Stimulated activated CD8-positive, alpha-beta memory T cell treated with anti-CD3 and anti-CD28 coated beads, Interleukin-15, amount 100 ng/mL, for 1 hour (primary cell): ENCODE results near the gene WDR93.

Source experiments
- DNase-seq: peaks from one replicate; pipeline ENCODE4 v3.0.0-alpha.2; 2020; ENCODE audit warnings: low read depth

WDR93 gene

DNA sequence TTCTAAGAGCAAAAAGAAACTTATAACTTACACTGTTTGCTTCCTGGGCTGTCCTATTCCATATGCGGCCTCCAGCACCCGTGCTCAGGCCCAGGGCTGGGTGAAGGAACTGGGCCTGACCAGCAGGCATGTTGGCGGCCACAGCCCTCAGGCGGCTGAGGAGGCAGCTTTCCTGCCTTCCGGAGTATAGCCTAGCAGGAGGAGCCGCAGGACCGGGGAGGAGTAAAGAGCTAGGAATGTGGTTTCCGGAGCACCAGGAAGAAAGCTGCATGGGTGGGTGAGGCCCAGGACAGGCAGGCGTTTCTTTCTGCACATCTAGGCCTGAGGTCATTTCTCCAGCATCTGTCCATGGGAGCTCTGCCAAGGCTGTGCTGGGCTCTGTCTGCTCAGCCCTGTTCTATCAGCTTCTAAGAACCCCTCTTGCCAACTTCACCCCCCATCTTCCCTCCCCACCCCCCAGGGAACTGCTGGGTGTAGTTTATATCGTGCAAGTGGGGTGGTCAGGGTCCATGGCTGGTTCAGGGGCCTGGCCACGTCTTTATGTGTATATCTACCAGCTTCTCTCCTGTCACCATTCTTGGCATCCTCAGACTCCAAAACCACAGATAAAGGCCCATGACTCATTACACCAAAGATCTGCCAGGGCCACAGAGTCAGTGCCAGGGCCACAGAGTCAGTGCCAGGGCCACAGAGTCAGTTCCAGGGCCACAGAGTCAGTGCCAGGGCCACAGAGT lies 27.6 kb upstream of the WDR93 start:
- DNase-seq: no peak

DNA sequence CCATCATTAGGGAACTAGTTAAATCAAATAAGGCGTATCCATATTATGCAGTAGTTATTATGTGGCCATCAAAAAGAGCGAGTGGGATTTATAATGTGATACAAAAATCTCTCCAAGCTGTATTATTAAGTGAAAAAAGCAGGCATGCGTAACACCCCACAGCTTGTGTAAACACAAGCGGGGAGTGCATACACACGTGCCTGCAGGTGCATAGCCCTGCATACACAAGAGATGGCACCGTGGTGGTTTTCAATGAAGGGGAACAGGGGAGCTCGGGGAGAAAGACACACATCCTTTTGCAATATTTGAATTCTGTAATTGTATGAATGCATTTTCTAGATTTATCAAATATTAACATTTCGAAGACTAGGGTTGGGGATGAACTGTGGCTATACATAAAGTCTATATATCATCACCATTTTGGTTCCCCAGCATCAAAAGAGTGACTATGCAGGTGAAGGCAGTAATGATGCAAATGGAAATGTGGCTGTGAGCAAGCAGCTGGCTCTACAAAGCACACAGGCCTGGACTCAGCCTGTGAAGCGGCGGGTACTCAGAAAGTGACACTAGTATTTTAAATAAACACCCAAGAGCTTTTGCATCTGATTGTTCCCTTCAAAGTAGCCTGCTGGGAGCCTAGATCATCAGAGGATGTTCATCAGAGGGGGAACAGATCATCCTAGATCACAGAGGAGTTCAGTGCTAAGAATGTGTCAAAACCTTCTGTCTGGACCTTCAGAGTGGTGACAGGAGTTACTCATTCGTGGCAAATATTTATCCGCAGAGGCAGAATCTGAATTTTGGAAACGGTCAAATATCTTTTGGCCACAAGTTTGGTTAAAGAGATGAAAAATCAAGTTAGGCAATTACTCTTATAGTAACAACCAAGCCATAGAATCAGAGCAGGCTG lies 25.9 kb upstream of the WDR93 start:
- no peak for DNase-seq

DNA sequence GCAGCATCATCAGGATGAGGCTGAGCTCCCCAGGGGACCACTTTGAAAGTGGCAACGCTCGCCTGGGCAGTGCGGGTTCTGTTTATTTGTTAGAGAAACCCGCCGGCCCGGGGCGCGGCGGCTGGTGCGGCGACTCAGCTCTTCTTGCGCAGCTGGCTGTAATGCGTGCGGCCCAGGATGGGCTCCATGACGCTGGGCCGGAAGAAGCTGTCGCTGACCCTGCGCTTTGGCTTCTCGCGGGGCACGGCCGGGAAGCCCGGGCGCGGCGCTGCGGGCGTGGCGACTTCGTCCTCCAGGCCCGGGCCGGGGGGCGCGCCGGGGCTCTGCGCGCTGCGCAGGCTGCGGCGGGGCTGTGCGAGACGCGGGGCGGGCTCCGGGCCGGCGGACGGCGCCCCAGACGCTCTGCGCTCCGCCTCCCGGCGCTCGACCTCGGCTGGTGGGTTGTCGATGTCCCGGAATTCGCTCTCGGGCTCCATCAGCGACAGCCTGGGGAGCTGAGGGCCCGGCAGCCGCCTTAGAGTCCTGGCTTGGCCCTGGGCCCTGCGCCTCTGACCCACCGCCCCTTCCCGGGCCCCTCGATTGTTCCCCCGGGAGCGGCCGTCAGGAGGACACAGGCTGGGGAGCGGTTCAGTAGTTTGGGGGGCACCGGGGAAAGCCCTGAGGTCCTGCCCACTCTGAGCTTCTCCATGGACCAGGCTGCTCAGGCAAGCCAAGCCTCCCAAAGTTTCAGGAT lies 25.0 kb upstream of the WDR93 start:
- no peak for DNase-seq

DNA sequence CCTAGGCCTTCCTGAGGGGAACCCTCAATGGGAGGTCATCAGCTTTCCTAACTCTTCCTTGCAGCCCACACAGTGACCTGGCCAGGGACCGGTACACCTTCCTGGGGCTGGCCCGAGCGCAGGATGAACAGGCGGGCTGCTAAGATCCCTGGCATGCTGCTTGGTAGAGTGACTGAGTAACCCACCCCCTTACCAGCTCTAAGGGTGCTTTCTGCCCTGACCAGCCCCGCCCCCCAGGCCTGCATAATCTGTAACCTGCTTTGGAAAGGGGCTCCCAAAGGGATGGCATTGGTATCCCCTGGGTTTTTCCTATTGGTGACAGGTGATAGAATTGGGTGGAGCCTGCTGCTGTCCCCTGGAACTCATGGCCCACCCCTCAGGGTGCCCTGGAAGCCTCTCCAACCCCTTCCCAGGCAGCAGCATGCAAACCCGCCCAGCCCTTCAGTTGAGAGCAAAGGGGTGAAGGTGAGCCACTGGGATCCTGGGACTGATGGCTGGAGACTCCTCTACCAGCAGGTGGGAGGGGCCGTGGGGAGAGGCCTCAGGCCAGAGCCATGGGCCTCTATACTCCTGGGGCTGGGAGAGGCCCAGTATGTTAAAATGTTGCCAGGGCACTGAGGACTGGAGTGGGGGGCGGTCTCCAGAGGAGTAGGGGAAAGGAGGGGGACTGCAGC lies 24.3 kb upstream of the WDR93 start:
- DNase-seq: no peak

DNA sequence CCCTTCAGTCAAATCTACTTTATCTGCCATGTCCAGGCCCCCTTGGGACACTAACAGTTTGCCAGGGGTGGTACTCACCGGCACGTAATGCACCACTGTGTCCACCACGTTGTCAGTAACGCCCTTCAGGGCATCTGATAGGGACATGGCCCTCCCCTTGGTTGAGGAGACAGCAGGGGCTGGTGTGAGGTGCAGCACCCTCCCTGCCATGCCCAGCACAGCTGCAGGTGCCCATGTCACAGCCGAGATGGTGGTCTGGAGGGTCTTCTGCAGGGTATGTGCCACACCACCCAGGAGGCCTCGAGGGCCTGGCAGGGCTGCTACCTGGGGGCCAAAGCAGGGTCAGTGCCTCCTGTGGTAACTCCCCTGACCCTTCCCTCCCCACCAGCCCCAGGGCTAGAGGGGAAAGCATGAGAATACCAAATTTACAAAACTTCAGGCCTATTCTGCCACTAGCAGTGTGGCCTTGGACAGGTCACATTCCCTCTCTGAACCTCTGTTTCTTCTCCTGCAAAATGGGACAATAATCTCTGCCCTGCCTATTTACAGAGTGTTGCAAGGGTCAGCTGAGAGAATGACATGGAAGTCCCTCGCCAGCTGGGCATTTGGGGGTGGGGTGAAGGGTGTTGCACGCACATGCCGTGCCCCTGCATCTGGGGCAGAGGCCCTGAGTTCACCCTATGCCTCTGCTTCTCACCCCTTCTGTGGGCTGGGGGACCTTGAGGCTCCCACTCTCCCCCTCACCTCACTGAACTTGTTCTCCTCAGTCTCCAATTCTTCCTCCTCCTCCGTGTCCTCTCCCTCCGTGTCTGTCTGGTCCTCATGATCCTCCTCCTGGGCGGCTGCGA lies 23.5 kb upstream of the WDR93 start:
- DNase-seq: no peak

DNA sequence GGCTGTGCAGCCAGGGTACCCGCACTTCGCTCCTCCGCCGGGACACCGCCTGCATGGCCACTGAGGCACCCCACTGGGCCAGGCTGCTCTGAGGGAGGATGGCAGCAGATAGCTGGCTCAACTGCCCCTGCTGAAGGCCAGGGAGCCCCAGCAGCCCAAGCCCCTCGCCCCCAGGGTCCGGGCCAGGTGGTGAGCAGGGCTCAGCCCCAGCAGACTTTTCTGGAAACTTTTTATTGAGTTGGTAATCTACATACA lies 23.0 kb upstream of the WDR93 start:
- DNase-seq: no peak

DNA sequence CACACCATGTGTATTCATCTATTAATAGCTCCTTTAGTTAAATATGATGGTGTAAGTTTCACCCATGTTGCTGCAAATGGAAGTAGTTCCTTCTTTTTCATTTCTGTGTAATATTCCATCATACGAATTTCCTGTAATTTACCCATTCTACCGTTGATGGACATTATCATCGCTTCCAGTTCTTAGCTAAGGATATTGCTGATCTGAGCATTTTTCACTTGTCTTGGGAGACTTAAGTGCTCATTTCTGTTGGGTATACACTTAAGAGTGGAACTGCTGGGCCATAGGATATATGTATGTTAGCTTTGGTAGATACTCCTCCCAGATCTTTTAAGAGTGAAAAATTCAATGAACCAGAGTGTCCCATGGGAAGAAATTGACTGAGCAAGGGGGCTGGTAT lies 22.4 kb upstream of the WDR93 start:
- no peak for DNase-seq

DNA sequence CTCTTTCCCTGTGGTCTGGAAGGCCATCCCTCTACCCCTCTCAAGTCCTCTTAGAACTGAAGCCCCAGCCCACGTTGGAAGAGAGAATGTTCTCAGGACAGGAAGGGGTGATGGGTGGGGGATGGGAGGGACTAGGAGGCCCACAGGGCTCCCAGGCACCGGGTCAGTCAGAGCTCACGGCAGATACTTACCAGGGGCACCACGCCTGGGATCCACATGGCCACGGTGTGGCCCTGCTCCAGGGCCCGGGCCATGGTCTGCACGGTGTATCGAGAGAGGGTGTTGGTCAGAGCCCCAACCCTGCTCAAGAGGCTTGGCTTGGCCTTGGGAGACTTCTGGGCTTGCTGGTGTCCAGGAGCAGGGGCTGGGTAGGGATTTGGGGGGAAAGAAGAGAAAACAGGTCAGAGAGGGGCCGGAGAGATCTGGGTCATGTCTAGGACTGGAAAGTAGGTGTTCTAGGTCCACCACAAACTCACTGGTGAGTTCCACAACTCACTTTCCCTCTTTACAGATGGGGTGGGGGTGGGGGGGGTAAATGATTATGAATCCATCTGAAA lies 21.2 kb upstream of the WDR93 start:
- DNase-seq: no peak

DNA sequence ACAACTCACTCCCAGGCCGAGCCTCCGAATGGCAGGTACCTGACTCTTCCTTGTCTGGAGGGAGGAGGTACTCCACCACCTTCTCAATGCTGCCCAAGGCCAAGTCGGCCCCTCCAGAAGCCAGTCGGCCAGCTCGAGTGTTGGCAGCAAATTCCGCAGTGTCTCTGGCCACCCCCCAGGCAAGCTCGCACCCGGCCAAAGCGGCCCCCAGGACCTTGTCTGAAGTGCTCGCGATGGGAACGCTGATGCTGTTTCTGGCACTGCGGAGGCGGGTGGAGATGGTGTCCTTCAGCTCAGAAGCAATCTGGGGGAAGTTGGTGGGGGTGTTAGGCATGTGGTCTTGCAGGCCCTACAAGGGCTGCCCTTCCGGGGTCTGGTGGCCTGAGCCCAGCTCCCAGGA lies 20.7 kb upstream of the WDR93 start:
- no peak for DNase-seq

DNA sequence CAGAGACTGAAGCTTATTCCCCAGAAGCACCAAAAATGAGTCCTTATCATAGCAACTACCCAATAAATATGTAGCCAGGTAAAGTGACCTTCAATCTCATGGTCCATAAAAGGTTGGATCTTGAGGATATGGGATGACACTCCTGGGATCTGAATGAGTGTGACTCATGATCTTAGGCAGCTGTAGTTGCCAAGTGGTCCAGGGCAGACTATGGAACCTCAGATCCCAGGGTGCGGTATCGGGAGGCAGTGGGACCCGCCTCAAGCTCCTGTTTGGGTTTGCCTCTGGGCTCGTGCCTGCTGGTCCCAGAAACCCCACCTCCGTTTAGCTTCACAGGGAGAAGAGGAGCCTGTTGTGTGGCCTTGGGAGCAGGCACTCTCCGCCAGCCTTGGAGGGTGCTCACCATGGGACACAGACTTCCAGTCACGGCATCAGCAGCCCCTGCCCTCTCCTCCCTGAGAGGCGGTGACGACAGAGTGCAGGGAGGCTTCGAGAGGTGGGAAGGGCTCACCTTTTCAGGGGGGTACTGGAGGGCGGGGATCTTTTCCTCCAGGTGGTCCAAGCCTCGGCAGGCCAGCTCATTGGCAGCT lies 19.5 kb upstream of the WDR93 start:
- DNase-seq: no peak

DNA sequence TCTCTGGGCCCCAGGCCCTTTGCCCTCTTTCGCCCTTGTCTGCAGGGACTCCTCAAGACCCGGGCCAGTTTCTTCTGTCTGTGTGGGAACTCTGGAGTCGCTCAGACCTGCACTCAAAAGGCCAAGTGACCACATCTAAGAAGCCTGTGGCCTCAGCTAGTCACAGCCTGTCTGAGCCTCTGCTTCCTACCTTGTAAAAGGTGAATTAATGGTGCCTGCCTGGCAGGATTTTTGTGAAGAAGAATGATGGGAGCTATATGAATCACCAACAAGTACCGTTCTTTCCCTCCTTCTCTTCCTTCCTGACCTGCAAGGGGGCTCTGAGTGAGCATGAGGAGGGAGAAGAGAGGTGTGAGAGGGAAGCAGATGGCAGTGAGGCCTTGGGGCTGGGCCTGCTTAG lies 18.9 kb upstream of the WDR93 start:
- no peak for DNase-seq

DNA sequence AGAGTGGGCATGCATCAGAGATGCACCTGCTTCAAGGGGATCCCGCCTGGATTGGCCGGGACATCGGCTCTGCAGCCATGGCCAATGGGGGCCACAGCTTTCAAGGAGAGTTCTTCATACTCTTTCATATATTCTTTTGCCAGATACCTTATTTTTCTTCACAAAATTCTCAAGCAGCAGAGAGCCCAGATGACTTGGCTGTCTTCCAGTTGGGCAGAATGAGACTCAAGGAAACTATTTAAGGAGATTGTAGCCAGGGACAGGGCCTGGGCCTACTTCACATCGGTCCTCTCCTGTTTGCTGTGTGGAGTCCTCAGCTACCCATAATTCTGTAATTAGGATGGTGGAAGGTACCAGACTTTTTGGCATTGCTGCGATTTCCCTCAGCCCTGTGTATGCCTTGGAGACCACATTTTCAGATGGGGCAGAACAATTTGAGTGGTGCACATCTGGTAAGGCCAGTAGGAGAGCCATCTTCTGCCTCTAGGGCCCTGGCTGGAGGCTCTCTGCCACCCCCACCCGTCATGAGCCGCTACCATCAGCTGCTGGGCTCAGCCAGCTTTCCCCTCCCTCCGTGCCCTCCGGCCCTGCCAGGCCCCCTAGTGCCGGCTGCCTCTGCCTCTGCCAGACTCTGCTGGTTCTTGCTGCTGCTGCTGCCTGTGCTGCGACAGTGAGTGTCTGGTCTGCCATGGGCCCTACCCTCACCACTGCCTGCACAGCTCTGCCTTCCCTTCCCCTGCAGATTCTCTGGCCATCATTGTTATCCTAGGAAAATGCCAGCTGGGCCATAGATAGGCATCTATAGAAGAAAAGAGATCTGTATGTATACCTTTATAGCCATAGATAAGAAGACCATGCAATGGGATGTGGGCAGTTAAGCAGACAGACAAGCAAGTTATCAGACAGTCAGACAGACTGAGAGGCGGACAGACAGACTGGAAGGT lies 18.1 kb upstream of the WDR93 start:
- DNase-seq: no peak

DNA sequence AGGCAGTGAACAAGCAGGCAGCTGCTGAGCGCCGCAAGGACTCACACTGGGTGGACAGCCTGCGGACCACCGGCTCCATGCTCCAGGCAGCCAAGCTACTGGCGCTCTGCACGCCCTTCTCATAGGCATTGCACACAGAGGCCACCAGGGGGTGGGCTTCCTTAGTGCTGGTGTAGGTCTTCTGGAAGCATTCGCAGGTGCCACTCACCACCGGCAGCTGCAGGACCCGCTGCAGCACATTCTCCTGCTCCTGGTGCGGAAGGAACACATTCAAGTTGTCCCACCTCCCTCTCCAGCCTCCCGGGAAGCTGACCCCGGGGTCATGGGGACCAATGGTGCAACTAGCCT lies 17.5 kb upstream of the WDR93 start:
- no peak for DNase-seq

DNA sequence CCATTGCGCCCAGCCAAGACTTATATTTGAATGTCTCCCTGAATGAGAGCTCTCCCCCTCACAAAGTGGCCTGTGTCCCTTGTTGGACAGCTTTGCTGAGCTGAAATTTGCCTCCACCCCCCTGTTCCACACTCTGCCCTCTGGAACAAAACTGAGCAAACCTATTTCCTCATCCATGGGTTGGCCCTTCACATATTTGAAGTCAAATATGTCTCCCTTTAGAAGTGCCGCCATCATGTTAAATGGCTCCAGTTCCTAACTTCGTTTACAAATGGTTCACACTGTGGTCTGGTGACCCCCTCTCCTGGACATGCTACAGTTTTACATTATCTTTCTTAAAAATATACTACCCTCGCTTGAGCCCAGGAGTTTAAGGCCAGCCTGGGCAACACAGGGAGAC lies 16.1 kb upstream of the WDR93 start:
- DNase-seq: no peak

DNA sequence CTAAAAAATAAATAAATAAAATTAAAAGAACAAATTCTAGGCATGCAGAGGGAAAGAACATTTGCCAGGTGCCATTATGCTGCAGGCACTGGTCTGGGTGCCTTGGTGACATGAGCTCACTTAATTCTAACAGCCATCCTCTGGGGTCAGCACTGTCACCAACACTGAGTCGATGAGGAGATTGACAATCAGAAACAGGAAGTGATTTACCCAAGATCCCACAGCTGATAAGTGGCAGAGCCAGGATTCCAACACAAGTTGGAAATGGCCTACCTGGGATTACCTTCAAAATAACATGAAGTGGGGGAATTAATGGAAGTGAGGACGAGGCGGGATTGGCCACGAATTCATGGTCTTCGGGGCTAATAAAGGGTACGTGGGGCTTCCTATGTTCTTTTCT lies 15.0 kb upstream of the WDR93 start:
- DNase-seq: no peak

DNA sequence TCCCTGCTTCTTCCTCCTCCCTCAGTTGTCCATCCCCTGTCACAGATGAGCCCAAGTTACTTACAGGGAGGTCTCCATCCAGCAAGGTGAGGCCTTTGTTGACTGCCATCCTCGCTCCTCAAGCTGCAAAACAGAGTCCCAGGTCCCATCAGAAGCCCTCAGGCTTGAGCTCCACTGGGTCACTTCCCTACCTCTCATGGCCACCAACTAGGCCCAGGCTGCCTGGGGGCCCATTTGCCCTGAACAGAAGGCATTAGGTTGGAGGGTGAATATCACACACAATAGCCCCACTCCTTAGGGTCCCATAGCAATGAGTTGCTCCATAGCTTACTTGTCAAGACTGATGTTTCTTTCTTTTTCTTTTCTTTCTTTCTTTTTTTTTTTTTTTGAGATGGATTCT lies 13.2 kb upstream of the WDR93 start:
- no peak for DNase-seq

DNA sequence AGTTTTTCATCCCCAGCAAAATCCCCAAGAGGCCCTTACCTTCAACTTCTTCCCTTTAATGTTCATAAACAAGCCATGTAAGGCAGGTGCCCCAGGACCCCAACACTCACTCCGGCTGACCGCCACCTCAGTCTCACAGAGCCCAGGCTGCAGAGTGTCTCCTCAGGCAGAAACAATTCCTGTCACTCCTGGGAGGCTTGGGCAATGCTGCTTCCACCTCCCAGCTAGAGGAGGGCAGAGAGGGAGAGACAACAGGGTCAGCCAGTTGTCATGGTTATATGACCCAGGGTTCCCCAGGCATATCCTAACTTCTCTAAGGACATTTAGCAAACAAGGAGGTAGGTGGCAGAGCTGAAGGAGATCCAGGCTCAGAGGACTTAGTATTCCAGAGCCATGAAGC lies 11.4 kb upstream of the WDR93 start, which contains the start of gene PLIN1:
Gene PLIN1, minus strand, starts transcription at position 156 of the 400 bp plus-strand sequence. CDS start 1,878 bp downstream, outside the sequence.
- DNase-seq: no peak

DNA sequence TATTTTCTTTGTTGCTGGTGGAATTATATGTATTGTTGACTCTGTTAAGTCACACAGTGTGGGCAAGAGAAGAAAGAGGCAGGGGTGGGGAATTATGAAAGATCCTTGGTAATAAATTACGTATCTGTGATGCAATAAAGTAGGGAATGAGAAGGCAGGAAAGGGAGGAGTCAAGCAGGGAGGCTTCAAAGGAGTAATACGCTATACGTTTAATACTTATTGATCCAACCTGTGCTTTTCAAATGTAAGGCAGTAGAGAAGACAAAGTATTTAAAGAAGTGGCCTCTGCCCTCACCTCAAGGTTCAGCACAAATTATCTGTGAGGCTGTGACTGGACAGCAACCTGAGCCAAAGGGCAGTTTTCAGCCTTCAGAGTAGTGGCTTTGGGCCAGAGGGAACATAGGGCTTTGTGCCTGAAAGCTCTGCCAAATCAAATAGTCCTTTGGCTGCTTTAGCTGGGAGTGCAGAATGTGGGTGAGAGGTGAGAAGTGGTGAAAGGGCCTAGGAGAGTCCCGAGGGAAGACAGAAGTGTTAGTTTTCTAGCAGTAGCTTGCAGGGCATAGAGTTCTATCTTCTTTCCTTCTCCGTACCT lies 10.2 kb upstream of the WDR93 start:
- DNase-seq: no peak

DNA sequence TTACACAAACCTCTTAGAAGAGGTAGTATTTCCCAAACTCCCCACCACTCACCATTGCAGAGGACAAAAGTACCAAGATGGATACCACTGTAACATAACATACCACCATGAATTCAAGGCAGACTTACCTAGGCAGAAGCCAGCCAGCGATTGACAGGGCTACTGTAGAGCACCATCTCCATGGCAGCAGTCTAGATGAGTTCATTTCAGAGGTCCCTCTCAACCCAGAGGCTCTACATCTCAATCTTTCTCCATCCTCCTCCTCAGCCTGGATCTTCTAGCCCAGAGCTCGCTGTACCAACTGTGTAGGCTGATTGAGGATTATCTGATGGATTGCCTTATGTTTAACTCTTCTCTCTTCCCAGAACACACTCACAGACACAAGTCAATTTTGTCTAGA lies 9.5 kb upstream of the WDR93 start:
- no peak for DNase-seq
